Activated gamma-delta T cell treated with Interleukin-2 at 50 U/mL for 16 hours (primary cell): Measurements from ENCODE around the gene ZNF26.

ENCODE experiments used
- DNase-seq: peaks from one replicate; pipeline ENCODE4 v3.0.0-alpha.2; 2020

ZNF26 gene

GRCh38 chr12:133063556-133063955, 77.4 kb downstream of the ZNF26 start:
- no peak for DNase-seq

- no peak for DNase-seq
These were observed 87.7 kb downstream of the ZNF26 start for GRCh38 chr12:133073836-133074235.
